ENCODE data around the gene IL17RA.

- no peak for TF ChIP-seq CTCF (conservative IDR thresholded peaks at IDR 0.05; ENCODE audit: low read length)
- no peak for TF ChIP-seq EZH2phosphoT487 (IDR thresholded peaks at IDR 0.05; ENCODE audit: borderline replicate concordance)
Measured at GRCh38 chr22:17157714-17158113, 72.9 kb downstream of the IL17RA start.
